ENCODE measurements around the gene MTAP. TPM values are rescaled to one million over a fixed set of nuclear protein-coding genes. Genes with fewer than 3 reads are reported as not detected.
A peak's percentile ranks its signal among the peaks of the same experiment; 100 is the strongest.

Gene MTAP
- total and polyA plus RNA-seq, 2 of the 13 experiments (the other 11 are each of a cell fraction or from before 2014, with no cell fraction given) = 16.7 to 51.2 TPM

GRCh38 chr9:21801683-21802417, 586 bp upstream of the MTAP start (continued):
- TF ChIP-seq ARID5B (CRISPR knock-in tag; IDR thresholded peaks at IDR 0.05) = peak; percentile 13; the same call in 1 of the 2 replicates

- Histone ChIP-seq H3K9ac (ENCODE audit: insufficient read depth, low read depth, low read length) (peak overlapping the region; percentile 82), H3K36me3 (replicated peaks in 1 of 2; ENCODE audit: control insufficient read depth in 1 of 2, insufficient read depth in 2 of 2, low read length in 2 of 2) (peaks cover 1 to 10% of the 10 kb centered on the region in 2 experiments; a peak in 4 of 5 replicates), H4K20me1 (ENCODE audit: insufficient read depth, low read length) (no peaks in the 10 kb centered on the region), H3K4me3 (replicated peaks in 1 of 3; ENCODE audit: insufficient read depth in 1 of 3, low read depth in 2 of 3, low read length in 3 of 3) (peak overlapping the region; percentile 64 to 83 (median 82)), H3K27me3 (ENCODE audit: control insufficient read depth in 1 of 2, insufficient read depth in 2 of 2, low read length in 2 of 2) (no peaks in the 10 kb centered on the region; a peak in 1 of 5 replicates), H2AFZ (ENCODE audit: low read length) (peak overlapping the region; percentile 73), H3K79me2 (ENCODE audit: insufficient read depth, low read length) (peaks cover 53% of the 10 kb centered on the region), H3K9me3 (ENCODE audit: low read length) (no peaks in the 10 kb centered on the region), H3K27ac (ENCODE audit: extremely low read length, insufficient read depth, low read length) (peak overlapping the region; percentile 85), H3K4me1 (ENCODE audit: insufficient read depth, low read length) (peaks cover 35% of the 10 kb centered on the region), H3K4me2 (ENCODE audit: low read depth, low read length) (peak overlapping the region; percentile 89)
- intact Hi-C loops (cut with micrococcal nuclease; ENCODE audit: unreplicated experiment) = no loop called here
- FAIRE-seq = no peak
- ATAC-seq = no peak
- ChIA-PET POLR2A (interaction anchor here (1.0 to 1.8 kb wide), 3 partner anchors 10 to 205 kb away, joined by 3 to 5 read pairs (median 4); partner anchors contain the start of gene CDKN2B), CTCF (ENCODE audit: low intra/inter-chr PET ratio, low total read pairs) (no interaction called here)
- 8% methylated on average over 10 of the region's 10 CpGs for WGBS (ENCODE audit: low lambda C conversion rate)
- TSS peak; percentile 48 for BruUV-seq (replicated peaks)
- no peak for DNase-seq (ENCODE audit: low spot score)
- in situ Hi-C loops (cut with HindIII; ENCODE audit: extremely low pct_ligation_motif_present, low pct_unique_long_range_greater_than_20kb) = loop anchor here (25.0 kb wide), 1 partner anchor 634 kb away; the partner anchor contains the start of gene DMRTA1
- TF ChIP-seq HMG20B (CRISPR knock-in tag; conservative IDR thresholded peaks at IDR 0.05) (no peak), ZSCAN25 (CRISPR knock-in tag; IDR thresholded peaks at IDR 0.05) (no peak), KMT2A (CRISPR knock-in tag; IDR thresholded peaks at IDR 0.05) (0 out of 2 replicates have a peak, but pooled peaks have one; percentile 8), ZNF775 (CRISPR knock-in tag; IDR thresholded peaks at IDR 0.05; ENCODE audit: borderline replicate concordance) (no peak), FOXJ3 (CRISPR knock-in tag; IDR thresholded peaks at IDR 0.05; ENCODE audit: borderline replicate concordance) (no peak), REXO4 (CRISPR knock-in tag; IDR thresholded peaks at IDR 0.05; ENCODE audit: borderline replicate concordance) (no peak), USF2 (IDR thresholded peaks at IDR 0.05; ENCODE audit: low read depth, low read length) (no peak), USF2 (CRISPR knock-in tag; IDR thresholded peaks at IDR 0.05; ENCODE audit: borderline replicate concordance) (no peak), ETS1 (CRISPR knock-in tag; IDR thresholded peaks at IDR 0.05) (0 out of 2 replicates have a peak, but pooled peaks have one; percentile 3), TEF (CRISPR knock-in tag; IDR thresholded peaks at IDR 0.05) (no peak)
These were observed 1.2 kb downstream of the MTAP start for GRCh38 chr9:21803649-21804048.
